HepG2 (cell line): ENCODE data around the gene MAT2A. TPM values are rescaled to one million over a fixed set of nuclear protein-coding genes. Genes with fewer than 3 reads are reported as not detected.

Experiments
- AGO1 ChIP-seq: fragments of 200-400 bp; formaldehyde crosslinking; IDR thresholded peaks from 2 replicates; pipeline ENCODE4 v1.6.1; 2017; ENCODE audit warnings: mild to moderate bottlenecking, low read depth, low read length, moderate library complexity; ENCODE audit not compliant: poor library complexity, severe bottlenecking
- AGO2 ChIP-seq: fragments of 200-400 bp; formaldehyde crosslinking; optimal IDR thresholded peaks from 2 replicates; pipeline ENCODE3; 2017; ENCODE audit warnings: mild to moderate bottlenecking, low read depth, low read length, moderate library complexity
- CC2D1A ChIP-seq: sonication (generic); formaldehyde crosslinking; IDR thresholded peaks from 2 replicates; pipeline ENCODE4 v1.8.1; 2023; ENCODE audit warnings: mild to moderate bottlenecking, missing genetic modification reagents
- EED ChIP-seq: sonication (generic); formaldehyde crosslinking; IDR thresholded peaks from 2 replicates; pipeline ENCODE4 v1.5.0; 2020; ENCODE audit warnings: mild to moderate bottlenecking, missing genetic modification reagents
- ERF ChIP-seq: IDR thresholded peaks from 2 replicates; pipeline ENCODE4 v1.6.1; 2018; ENCODE audit warnings: missing biosample characterization, missing genetic modification reagents
- FOXM1 ChIP-seq: sonication (generic); formaldehyde crosslinking; IDR thresholded peaks from 2 replicates; pipeline ENCODE4 v1.5.0; 2020; ENCODE audit warnings: missing genetic modification reagents
- ISL2 ChIP-seq: sonication (generic); formaldehyde crosslinking; IDR thresholded peaks from 2 replicates; pipeline ENCODE4 v1.5.0; 2020; ENCODE audit warnings: missing genetic modification reagents
- KDM1A ChIP-seq: IDR thresholded peaks from 2 replicates; pipeline ENCODE4 v1.6.1; 2016; ENCODE audit warnings: missing compliant biosample characterization
- SMYD3 ChIP-seq: sonication (generic); formaldehyde crosslinking; IDR thresholded peaks from 2 replicates; pipeline ENCODE4 v1.8.1; 2023; ENCODE audit warnings: mild to moderate bottlenecking, missing genetic modification reagents
- TP53 ChIP-seq: sonication (generic); formaldehyde crosslinking; conservative IDR thresholded peaks from 2 replicates; pipeline ENCODE4 v1.4.0; 2020; ENCODE audit warnings: missing genetic modification reagents
- TSC22D2 ChIP-seq: sonication (generic); formaldehyde crosslinking; IDR thresholded peaks from 2 replicates; pipeline ENCODE4 v1.5.1; 2020; ENCODE audit warnings: missing genetic modification reagents, mild to moderate bottlenecking, borderline replicate concordance
- ZFP36L2 ChIP-seq: sonication (generic); formaldehyde crosslinking; IDR thresholded peaks from 2 replicates; pipeline ENCODE4 v1.4.0; 2020; ENCODE audit warnings: missing genetic modification reagents
- ZFP41 ChIP-seq: sonication (generic); formaldehyde crosslinking; IDR thresholded peaks from 2 replicates; pipeline ENCODE4 v1.4.0; 2020; ENCODE audit warnings: mild to moderate bottlenecking, missing genetic modification reagents, borderline replicate concordance
- ZFY ChIP-seq: sonication (generic); formaldehyde crosslinking; IDR thresholded peaks from 2 replicates; pipeline ENCODE4 v1.4.0; 2020; ENCODE audit warnings: missing genetic modification reagents
- ZNF33A ChIP-seq: sonication (generic); formaldehyde crosslinking; IDR thresholded peaks from 2 replicates; pipeline ENCODE4 v1.5.1; 2020; ENCODE audit warnings: missing genetic modification reagents, mild to moderate bottlenecking, moderate library complexity, borderline replicate concordance
- ZNF501 ChIP-seq: sonication (generic); formaldehyde crosslinking; IDR thresholded peaks from 2 replicates; pipeline ENCODE4 v1.5.1; 2020; ENCODE audit warnings: mild to moderate bottlenecking, moderate library complexity, missing genetic modification reagents
- ZNF607 ChIP-seq: sonication (generic); formaldehyde crosslinking; IDR thresholded peaks from 2 replicates; pipeline ENCODE4 v1.5.1; 2020; ENCODE audit warnings: missing genetic modification reagents, mild to moderate bottlenecking, borderline replicate concordance
- ZNF674 ChIP-seq: sonication (generic); formaldehyde crosslinking; IDR thresholded peaks from 2 replicates; pipeline ENCODE4 v1.5.0; 2020; ENCODE audit warnings: low read depth, mild to moderate bottlenecking, missing genetic modification reagents
- polyA plus RNA-seq, 8 experiments: library from polyadenylated mRNA; depleted of rRNA in 3 of 8; stranded (reverse) in 7 of 8; unstranded in 1 of 8; fragments of >200 nt; fragmentation: Illumina TruSeq in 4 of 8; extraction: Trizol in 4 of 8; gene quantifications; 2 replicates each; pipeline versions ENCODE4 v1.2.1 to v1.2.3, GENCODE V29; 2011 to 2016; ENCODE audit warnings: low read depth in 4 of 8, missing spikeins in 1 of 8, mixed read lengths in 1 of 8; ENCODE audit not compliant: insufficient read depth in 1 of 8
- total RNA-seq, 5 experiments: library from RNA; depleted of rRNA; stranded (reverse); fragments of >200 nt; fragmentation: Illumina TruSeq; extraction: Trizol; gene quantifications; 2 replicates each; pipeline ENCODE4 v1.2.3, GENCODE V29; 2016; ENCODE audit warnings: low read depth in 1 of 5
- TF ChIP-seq, protein P1 (sequence below): sonication (generic); formaldehyde crosslinking; IDR thresholded peaks from 2 replicates; pipeline ENCODE4 v1.5.0; 2020; ENCODE audit warnings: mild to moderate bottlenecking, missing genetic modification reagents
- TF ChIP-seq, protein P2 (sequence below): sonication (generic); formaldehyde crosslinking; IDR thresholded peaks from 2 replicates; pipeline ENCODE4 v1.8.1; 2023; ENCODE audit warnings: mild to moderate bottlenecking, missing genetic modification reagents, borderline replicate concordance
- TF ChIP-seq, protein P3 (sequence below): sonication (generic); formaldehyde crosslinking; IDR thresholded peaks from 2 replicates; pipeline ENCODE4 v1.8.1; 2023; ENCODE audit warnings: mild to moderate bottlenecking, inconsistent platforms, moderate library complexity, missing genetic modification reagents, borderline replicate concordance
- TF ChIP-seq, protein P4 (sequence below): conservative IDR thresholded peaks from 2 replicates; pipeline ENCODE4 v1.6.1; 2018; ENCODE audit warnings: missing genetic modification reagents
- TF ChIP-seq, protein P5 (sequence below): IDR thresholded peaks from 2 replicates; pipeline ENCODE4 v1.6.1; 2012; ENCODE audit warnings: low read depth, low read length, improper control_type of control experiment

Gene MAT2A
- total and polyA plus RNA-seq, 2 of the 13 experiments (the other 11 are each of a cell fraction or from before 2014, with no cell fraction given), result 155 to 331 TPM

DNA sequence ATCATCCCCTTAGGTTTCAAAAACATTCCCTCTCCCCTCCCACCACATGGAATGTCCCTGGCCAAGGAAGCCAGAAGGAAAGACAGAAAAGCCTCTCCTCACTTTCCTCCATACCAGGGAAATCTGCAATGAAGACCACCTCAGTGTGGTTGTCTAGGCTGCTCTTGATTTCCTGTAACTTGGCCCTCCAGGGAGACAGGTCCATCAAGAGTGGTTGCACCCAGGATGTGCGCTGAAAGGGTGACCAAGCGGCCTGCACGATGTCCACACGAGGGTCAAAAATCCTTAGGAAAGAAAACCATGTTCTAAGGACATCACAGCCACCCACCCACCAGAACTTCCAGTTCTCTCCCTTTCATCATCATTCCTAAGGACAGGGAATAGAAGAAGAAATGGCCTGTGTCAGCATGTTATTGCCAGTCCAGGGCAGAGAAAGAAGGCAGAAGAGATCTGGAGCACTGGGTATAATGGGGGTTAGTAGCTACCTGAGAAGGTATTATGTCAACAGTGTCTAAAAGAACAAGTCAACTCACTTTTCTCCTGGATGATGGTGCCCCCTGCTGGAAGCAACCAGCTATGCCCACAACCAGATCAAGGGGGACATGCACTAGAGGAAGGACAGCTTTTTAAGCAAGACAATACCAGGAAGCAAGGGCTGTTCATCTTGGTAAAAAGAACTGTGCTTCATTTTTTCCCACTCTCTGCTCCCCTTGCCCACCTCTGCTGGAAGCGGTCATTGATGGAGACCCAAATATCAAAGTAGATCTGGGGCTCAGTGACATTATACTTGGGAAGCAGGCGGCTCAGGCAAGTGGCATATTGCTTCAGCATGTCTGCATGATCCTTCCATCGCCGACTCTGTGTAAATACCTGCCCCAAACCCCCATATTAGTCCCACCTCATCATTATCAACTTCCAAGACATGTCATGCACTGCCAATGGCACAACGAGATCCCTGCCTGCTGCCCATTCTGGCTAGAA, 13.0 kb downstream of the MAT2A start (continued):
- TF ChIP-seq, protein P1, sequence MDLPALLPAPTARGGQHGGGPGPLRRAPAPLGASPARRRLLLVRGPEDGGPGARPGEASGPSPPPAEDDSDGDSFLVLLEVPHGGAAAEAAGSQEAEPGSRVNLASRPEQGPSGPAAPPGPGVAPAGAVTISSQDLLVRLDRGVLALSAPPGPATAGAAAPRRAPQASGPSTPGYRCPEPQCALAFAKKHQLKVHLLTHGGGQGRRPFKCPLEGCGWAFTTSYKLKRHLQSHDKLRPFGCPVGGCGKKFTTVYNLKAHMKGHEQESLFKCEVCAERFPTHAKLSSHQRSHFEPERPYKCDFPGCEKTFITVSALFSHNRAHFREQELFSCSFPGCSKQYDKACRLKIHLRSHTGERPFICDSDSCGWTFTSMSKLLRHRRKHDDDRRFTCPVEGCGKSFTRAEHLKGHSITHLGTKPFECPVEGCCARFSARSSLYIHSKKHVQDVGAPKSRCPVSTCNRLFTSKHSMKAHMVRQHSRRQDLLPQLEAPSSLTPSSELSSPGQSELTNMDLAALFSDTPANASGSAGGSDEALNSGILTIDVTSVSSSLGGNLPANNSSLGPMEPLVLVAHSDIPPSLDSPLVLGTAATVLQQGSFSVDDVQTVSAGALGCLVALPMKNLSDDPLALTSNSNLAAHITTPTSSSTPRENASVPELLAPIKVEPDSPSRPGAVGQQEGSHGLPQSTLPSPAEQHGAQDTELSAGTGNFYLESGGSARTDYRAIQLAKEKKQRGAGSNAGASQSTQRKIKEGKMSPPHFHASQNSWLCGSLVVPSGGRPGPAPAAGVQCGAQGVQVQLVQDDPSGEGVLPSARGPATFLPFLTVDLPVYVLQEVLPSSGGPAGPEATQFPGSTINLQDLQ, result no peak
- no peak for TF ChIP-seq AGO2
- TF ChIP-seq, protein P2, sequence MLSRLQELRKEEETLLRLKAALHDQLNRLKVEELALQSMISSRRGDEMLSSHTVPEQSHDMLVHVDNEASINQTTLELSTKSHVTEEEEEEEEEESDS (CRISPR knock-in tag), result no peak
- no peak for TF ChIP-seq ZNF33A (CRISPR knock-in tag)
- TF ChIP-seq, protein P3, sequence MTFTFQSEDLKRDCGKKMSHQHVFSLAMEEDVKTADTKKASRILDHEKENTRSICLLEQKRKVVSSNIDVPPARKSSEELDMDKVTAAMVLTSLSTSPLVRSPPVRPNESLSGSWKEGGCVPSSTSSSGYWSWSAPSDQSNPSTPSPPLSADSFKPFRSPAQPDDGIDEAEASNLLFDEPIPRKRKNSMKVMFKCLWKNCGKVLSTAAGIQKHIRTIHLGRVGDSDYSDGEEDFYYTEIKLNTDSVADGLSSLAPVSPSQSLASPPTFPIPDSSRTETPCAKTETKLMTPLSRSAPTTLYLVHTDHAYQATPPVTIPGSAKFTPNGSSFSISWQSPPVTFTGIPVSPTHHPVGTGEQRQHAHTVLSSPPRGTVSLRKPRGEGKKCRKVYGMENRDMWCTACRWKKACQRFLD, result no peak
- no peak for TF ChIP-seq TSC22D2 (CRISPR knock-in tag)
- TF ChIP-seq ZNF501 (CRISPR knock-in tag), result 0 out of 2 replicates have a peak, but pooled peaks have one; percentile 53
- peak; percentile 87; the same call in 1 of the 2 replicates for TF ChIP-seq ERF (CRISPR knock-in tag)
- no peak for TF ChIP-seq KDM1A (CRISPR knock-in tag)
- TF ChIP-seq AGO1, result no peak
- no peak for TF ChIP-seq ZFY (CRISPR knock-in tag)
- TF ChIP-seq TP53, result no peak
- no peak for TF ChIP-seq ZFP36L2 (CRISPR knock-in tag)
- TF ChIP-seq EED, result 0 out of 2 replicates have a peak, but pooled peaks have one; percentile 69
- no peak for TF ChIP-seq ISL2 (CRISPR knock-in tag)
- no peak for TF ChIP-seq ZNF674 (CRISPR knock-in tag)
- TF ChIP-seq ZFP41 (CRISPR knock-in tag), result no peak
- TF ChIP-seq, protein P4, sequence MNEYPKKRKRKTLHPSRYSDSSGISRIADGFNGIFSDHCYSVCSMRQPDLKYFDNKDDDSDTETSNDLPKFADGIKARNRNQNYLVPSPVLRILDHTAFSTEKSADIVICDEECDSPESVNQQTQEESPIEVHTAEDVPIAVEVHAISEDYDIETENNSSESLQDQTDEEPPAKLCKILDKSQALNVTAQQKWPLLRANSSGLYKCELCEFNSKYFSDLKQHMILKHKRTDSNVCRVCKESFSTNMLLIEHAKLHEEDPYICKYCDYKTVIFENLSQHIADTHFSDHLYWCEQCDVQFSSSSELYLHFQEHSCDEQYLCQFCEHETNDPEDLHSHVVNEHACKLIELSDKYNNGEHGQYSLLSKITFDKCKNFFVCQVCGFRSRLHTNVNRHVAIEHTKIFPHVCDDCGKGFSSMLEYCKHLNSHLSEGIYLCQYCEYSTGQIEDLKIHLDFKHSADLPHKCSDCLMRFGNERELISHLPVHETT, result no peak
- TF ChIP-seq, protein P5, sequence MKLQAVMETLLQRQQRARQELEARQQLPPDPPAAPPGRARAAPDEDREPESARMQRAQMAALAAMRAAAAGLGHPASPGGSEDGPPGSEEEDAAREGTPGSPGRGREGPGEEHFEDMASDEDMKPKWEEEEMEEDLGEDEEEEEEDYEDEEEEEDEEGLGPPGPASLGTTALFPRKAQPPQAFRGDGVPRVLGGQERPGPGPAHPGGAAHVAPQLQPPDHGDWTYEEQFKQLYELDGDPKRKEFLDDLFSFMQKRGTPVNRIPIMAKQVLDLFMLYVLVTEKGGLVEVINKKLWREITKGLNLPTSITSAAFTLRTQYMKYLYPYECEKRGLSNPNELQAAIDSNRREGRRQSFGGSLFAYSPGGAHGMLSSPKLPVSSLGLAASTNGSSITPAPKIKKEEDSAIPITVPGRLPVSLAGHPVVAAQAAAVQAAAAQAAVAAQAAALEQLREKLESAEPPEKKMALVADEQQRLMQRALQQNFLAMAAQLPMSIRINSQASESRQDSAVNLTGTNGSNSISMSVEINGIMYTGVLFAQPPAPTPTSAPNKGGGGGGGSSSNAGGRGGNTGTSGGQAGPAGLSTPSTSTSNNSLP, result no peak
- no peak for TF ChIP-seq SMYD3 (CRISPR knock-in tag)
- no peak for TF ChIP-seq FOXM1
- TF ChIP-seq ZNF607, result no peak
- no peak for TF ChIP-seq CC2D1A (CRISPR knock-in tag)
